Uterus (tissue), 2 donors: ENCODE measurements around the gene ZNF202.

Experiments used
- CTCF ChIP-seq, 4 experiments: fragments of 200-600 bp in 2 of 4; fragments of 450-650 bp in 2 of 4; sonication (generic) in 2 of 4; IDR thresholded peaks; one replicate each; pipeline ENCODE4 v1.5.1; 2016 to 2019; ENCODE audit warnings: antibody characterized with exemption in 4 of 4, mild to moderate bottlenecking in 2 of 4, moderate library complexity in 1 of 4
- POLR2A ChIP-seq, 2 donors: fragments of 450-650 bp; IDR thresholded peaks; one replicate each; pipeline ENCODE4 v1.6.1; 2016; ENCODE audit warnings: antibody characterized with exemption in 2 of 2, mild to moderate bottlenecking in 1 of 2, moderate library complexity in 1 of 2

GRCh38 chr11:123757976-123758375, 16.5 kb upstream of the ZNF202 start:
- TF ChIP-seq CTCF (IDR thresholded peaks at IDR 0.05) = no peak
- no peak for TF ChIP-seq POLR2A (IDR thresholded peaks at IDR 0.05)
